GM10847 (cell line): ENCODE data around the gene STXBP2.

Experiments
- POLR2A ChIP-seq: IDR thresholded peaks from 2 replicates; pipeline ENCODE4 v1.6.1; 2011; ENCODE audit not compliant: insufficient read length; ENCODE audit errors: extremely low read depth

Gene STXBP2

GRCh38 chr19:7689165-7689564, 52.3 kb downstream of the STXBP2 start:
- TF ChIP-seq POLR2A, result no peak

- TF ChIP-seq POLR2A, result no peak
Observed at GRCh38 chr19:7690779-7691258, 53.9 kb downstream of the STXBP2 start.

GRCh38 chr19:7691497-7691896, 54.6 kb downstream of the STXBP2 start:
- no peak for TF ChIP-seq POLR2A

- no peak for TF ChIP-seq POLR2A
Observed at GRCh38 chr19:7692417-7693088, 55.6 kb downstream of the STXBP2 start.

- TF ChIP-seq POLR2A, result no peak
Observed at GRCh38 chr19:7694499-7694898, 57.6 kb downstream of the STXBP2 start.
